GM12891 (cell line): ENCODE data around the gene OR10X1.

Experiments used
- PAX5 ChIP-seq: IDR thresholded peaks from 2 replicates; pipeline ENCODE4 v1.6.1; 2011; ENCODE audit warnings: low read length, moderate library complexity, mild to moderate bottlenecking; ENCODE audit not compliant: insufficient read depth, severe bottlenecking
- POLR2A ChIP-seq: IDR thresholded peaks from 2 replicates; pipeline ENCODE4 v1.6.1; 2011; ENCODE audit warnings: low read depth, low read length, control low read depth
- POLR2AphosphoS5 ChIP-seq: IDR thresholded peaks from 2 replicates; pipeline ENCODE4 v1.6.1; 2011; ENCODE audit warnings: low read depth, low read length, control low read depth
- SPI1 ChIP-seq: IDR thresholded peaks from 2 replicates; pipeline ENCODE4 v1.6.1; 2011; ENCODE audit warnings: low read depth, low read length, control low read depth
- TAF1 ChIP-seq: IDR thresholded peaks from 2 replicates; pipeline ENCODE4 v1.6.1; 2011; ENCODE audit warnings: low read depth, low read length, control low read depth

DNA sequence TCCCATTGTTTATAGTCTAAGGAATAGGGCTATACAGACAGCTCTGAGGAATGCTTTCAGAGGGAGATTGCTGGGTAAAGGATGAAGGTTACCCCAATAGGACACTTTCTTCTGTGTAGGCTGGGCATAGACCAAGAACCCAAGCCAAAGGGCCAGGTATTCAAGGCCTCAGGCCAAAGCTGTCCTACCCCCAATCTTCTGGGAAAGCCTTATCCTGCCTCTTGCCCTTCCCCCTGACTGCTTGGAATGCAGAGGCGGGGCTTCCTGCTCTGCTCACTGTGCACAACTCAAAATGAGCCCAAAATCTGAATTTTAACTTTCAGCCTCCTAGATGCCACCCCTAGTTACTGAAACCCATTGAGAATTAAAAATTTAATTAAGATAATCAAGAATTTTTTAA is 27.6 kb upstream of the OR10X1 start:
- TF ChIP-seq POLR2A (no peak), TAF1 (no peak), POLR2AphosphoS5 (no peak), PAX5 (no peak), SPI1 (no peak)
